Psoas muscle (tissue), 8 donors: ENCODE results near the gene C22orf39. TPM values are rescaled to one million over a fixed set of nuclear protein-coding genes. Genes with fewer than 3 reads are reported as not detected.

ENCODE experiments used
- ATAC-seq, 4 donors: fragments of 200-7000 bp; cut with Tn5 transposase; one replicate each; pipeline ENCODE4 v1.9.1; 2020; ENCODE audit warnings: moderate library complexity in 3 of 4, mild to moderate bottlenecking in 2 of 4
- DNase-seq, 2 donors: peaks; one replicate each; pipeline ENCODE4 v3.0.0-alpha.2; 2020
- H3K27ac ChIP-seq: fragments of 200-600 bp; one replicate; pipeline ENCODE4 v1.8.0; 2022
- H3K27me3 ChIP-seq, 3 donors: fragments of 200-600 bp in 1 of 3; one replicate each; pipeline versions ENCODE4 v1.6.1 to v1.8.0; 2013 to 2022; ENCODE audit warnings: low read length in 2 of 3, mild to moderate bottlenecking in 2 of 3, moderate library complexity in 1 of 3; ENCODE audit not compliant: insufficient read depth in 3 of 3
- H3K36me3 ChIP-seq, 2 donors: fragments of 200-600 bp in 1 of 2; one replicate each; pipeline versions ENCODE4 v1.6.1 to v1.8.0; 2013 to 2022; ENCODE audit warnings: low read depth in 1 of 2, mild to moderate bottlenecking in 1 of 2, moderate library complexity in 1 of 2; ENCODE audit not compliant: insufficient read depth in 1 of 2
- H3K4me1 ChIP-seq: fragments of 200-600 bp; one replicate; pipeline ENCODE4 v1.8.0; 2022
- H3K4me3 ChIP-seq: fragments of 200-600 bp; one replicate; pipeline ENCODE4 v1.8.0; 2022; ENCODE audit warnings: mild to moderate bottlenecking
- H3K9me3 ChIP-seq: fragments of 200-600 bp; one replicate; pipeline ENCODE4 v1.8.0; 2022
- WGBS, 3 donors: extraction: QIAGEN DNeasy Blood & Tissue Kit; methylation state at CpG; one replicate each; pipeline versions ENCODE4 v1.1.6 to v1.1.7; 2013; 5-methylcytosine and 5-hydroxymethylcytosine counted together
- intact Hi-C, 2 donors: fragments of 100-400 bp; cut with DNase I; formaldehyde crosslinking; loops; one replicate each; pipeline versions ENCODE4 v1.11.0 to v1.14.2; 2022
- polyA plus RNA-seq, 3 donors: library from polyadenylated mRNA; stranded (reverse); fragments of 200-250 nt; gene quantifications; one replicate each; pipeline ENCODE4 v1.2.3, GENCODE V29; 2013
- total RNA-seq, 4 donors: library from RNA; stranded (reverse); fragmentation: NEBNext Ultra II Directional in 2 of 4; extraction: Animal tissue kit (Norgen Biotek cat#: 25700) in 2 of 4; gene quantifications; one replicate each; pipeline versions ENCODE4 v1.2.1 to v1.2.4, GENCODE V29; 2021 to 2023
- TF ChIP-seq, protein P1 (sequence below): fragments of 200-600 bp; IDR thresholded peaks from one replicate; pipeline ENCODE4 v1.8.0; 2022; ENCODE audit warnings: antibody characterized with exemption
- donor health status: healthy with polysubstance abuse.
- donor health status: DM: no; HTN: no; CAD: no; lungs with moderate emphysema.
- donor health status: Bipolar disorder and iron deficiency.
- donor health status: healthy.
- donor health status: DM: yes; HTN: yes; CAD: no.
- donor health status: DM: no; HTN: no; CAD: no.
- donor health status: DM: no; HTN: no; CAD: no.
- donor health status: DM: yes; HTN: yes; CAD: no.

Gene C22orf39
- total and polyA plus RNA-seq, 7 donors = 60.9 to 104 (median 88.7) TPM

DNA sequence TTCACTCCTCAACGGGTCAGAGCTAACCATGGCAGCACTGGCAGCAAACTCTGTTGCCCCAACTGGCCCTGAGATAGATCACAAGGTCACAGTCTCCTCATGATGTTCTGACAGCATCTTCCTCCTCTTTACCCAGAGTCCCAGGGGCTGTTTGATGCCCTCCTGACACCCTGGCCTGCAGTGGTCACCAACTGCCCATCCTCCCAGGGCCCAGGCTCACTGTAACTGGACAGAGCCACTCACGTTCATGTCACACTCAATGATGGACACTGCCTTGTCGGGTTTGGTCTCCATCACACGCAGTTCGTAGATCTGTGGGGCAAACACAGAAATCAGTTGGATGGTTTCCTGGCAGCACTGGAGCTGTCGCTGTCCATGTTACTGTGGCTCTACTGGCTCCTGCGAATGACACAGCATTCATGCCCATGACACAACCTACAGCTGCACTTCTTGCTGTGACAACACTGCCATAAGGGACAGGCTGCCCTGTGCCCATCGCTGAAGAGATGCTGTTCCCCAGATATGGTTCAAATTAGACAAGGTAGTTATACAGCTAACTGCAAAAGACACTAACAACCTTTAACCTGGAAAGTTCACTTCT lies 10.4 kb upstream of the C22orf39 start:
- H3K27ac ChIP-seq = no peak overlapping the region

DNA sequence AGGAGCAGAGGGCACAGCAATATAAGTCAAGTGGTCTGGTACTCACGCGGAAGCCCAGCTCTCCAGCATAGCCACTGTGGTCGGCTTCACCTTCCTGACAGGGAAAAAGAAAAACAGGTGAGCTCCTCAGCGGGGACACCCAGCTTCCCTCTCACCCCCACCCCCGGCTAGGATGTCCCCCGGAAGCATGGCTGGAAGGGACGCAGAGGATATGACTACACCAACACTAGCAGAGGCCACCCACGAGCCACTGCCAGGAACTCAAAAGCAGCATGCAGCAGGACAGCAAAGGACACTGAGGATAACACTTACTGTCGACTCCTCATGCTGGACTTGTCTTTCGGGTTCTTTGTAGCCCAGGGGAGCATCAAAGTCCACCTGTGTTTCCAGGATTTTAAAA lies 9.0 kb upstream of the C22orf39 start:
- no peak for DNase-seq
- H3K4me1 ChIP-seq = no peaks in the 10 kb centered on the region
- intact Hi-C loops = loop anchor here in 1 of 2 donors (10.0 kb wide), 1 partner anchor 72 kb away; no protein-coding TSS in a partner anchor
- 88 to 95% (median 93%) methylated on average over 10 of the region's 10 CpGs for WGBS, 3 donors
- no peaks in the 10 kb centered on the region for H3K9me3 ChIP-seq
- TF ChIP-seq, protein P1, sequence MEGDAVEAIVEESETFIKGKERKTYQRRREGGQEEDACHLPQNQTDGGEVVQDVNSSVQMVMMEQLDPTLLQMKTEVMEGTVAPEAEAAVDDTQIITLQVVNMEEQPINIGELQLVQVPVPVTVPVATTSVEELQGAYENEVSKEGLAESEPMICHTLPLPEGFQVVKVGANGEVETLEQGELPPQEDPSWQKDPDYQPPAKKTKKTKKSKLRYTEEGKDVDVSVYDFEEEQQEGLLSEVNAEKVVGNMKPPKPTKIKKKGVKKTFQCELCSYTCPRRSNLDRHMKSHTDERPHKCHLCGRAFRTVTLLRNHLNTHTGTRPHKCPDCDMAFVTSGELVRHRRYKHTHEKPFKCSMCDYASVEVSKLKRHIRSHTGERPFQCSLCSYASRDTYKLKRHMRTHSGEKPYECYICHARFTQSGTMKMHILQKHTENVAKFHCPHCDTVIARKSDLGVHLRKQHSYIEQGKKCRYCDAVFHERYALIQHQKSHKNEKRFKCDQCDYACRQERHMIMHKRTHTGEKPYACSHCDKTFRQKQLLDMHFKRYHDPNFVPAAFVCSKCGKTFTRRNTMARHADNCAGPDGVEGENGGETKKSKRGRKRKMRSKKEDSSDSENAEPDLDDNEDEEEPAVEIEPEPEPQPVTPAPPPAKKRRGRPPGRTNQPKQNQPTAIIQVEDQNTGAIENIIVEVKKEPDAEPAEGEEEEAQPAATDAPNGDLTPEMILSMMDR = no peak
- no peak for ATAC-seq
- H3K27ac ChIP-seq = no peak overlapping the region
- no peak overlapping the region for H3K4me3 ChIP-seq
- H3K36me3 ChIP-seq = peaks cover 32 to 100% of the 10 kb centered on the region in 2 donors
- no peaks in the 10 kb centered on the region for H3K27me3 ChIP-seq

More for the DNA sequence above, 10.4 kb upstream of the C22orf39 start:
- ATAC-seq (no peak), DNase-seq (no peak)
- Histone ChIP-seq H3K4me1 (no peaks in the 10 kb centered on the region), H3K36me3 (peaks cover 27 to 100% of the 10 kb centered on the region in 2 donors), H3K4me3 (no peak overlapping the region), H3K9me3 (no peaks in the 10 kb centered on the region), H3K27me3 (no peaks in the 10 kb centered on the region)
- intact Hi-C loops = loop anchor here in 1 of 2 donors (10.0 kb wide), 1 partner anchor 73 kb away; no protein-coding TSS in a partner anchor
- 92 to 94% (median 94%) methylated on average over 8 of the region's 8 CpGs for WGBS, 3 donors
- TF ChIP-seq, protein P1 = no peak

DNA sequence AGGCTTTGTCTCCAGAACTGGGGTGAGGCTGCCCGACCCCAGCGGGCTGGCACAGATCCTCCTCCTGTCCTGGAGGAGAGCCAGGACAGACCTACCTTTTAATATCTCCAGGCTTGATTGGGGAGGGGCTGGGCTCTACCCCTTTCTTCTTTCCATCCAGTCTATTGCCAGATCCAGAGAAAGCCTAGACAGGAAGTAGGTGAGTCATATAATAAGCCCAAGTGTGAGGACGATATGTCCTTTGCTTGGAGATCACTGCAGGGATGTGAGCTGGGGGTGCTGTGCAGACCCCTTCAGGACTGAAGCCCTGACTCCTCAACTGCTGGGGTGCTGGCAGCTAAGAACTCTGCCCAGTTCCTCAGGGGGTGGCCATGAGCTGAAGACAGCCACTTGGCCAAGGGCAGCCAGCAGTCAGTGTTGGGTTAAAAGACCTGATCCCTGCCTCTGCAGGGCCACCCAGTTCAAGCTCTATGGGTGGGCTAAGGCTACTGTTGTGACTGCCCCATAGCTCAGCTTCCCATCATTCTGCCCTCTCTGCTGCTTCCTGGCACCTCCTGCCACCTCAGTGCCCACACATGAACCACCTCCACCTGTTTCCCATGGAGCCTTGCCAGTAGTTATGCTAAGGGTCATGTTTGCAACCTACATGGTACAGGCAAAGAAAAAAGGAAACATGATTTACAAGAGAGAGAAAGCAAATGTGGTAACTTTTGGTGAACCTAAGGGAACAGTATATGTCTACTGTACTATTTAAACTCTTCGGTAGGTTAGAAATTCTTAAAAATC lies 8.3 kb upstream of the C22orf39 start:
- peak in 3 of 4 donors; percentile 47 to 68 (median 51) for ATAC-seq
- intact Hi-C loops = loop anchor here in 1 of 2 donors (10.0 kb wide), 1 partner anchor 71 kb away; no protein-coding TSS in a partner anchor
- TF ChIP-seq, protein P1 = no peak

DNA sequence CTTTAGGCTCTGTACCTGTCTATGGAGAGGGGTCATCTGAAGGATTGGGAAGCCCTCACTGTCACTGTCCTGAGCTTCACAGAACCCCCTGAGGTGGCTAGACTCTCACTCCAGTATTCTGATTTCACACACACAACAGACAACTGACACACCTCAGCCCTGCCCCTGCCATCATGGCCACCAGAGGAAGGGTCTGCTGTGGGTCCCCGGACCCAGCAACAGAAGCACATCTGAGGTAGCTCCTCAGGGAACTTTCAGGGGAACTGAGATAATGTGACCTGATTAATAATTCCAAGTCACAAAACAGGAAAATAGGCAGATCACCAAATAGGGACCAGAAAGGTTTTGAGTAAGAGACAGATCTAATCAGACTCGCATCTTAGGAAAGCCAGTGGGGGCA lies 7.5 kb upstream of the C22orf39 start:
- intact Hi-C loops = loop anchor here in 1 of 2 donors (10.0 kb wide), 1 partner anchor 70 kb away; no protein-coding TSS in a partner anchor
- DNase-seq (no peak), ATAC-seq (no peak)
- no peak overlapping the region for H3K27ac ChIP-seq
- no peak overlapping the region for H3K4me3 ChIP-seq
- no peaks in the 10 kb centered on the region for H3K9me3 ChIP-seq
- H3K27me3 ChIP-seq = no peaks in the 10 kb centered on the region
- H3K36me3 ChIP-seq = peaks cover 27 to 100% of the 10 kb centered on the region in 2 donors
- 92 to 98% (median 96%) methylated on average over 2 of the region's 2 CpGs for WGBS, 3 donors
- TF ChIP-seq, protein P1 = no peak
- H3K4me1 ChIP-seq = no peaks in the 10 kb centered on the region

More for the DNA sequence above, 8.3 kb upstream of the C22orf39 start:
- no peaks in the 10 kb centered on the region for H3K9me3 ChIP-seq
- no peaks in the 10 kb centered on the region for H3K4me1 ChIP-seq
- H3K27ac ChIP-seq = no peak overlapping the region
- no peaks in the 10 kb centered on the region for H3K27me3 ChIP-seq
- H3K4me3 ChIP-seq = no peak overlapping the region
- peaks cover 28 to 100% of the 10 kb centered on the region in 2 donors for H3K36me3 ChIP-seq
- WGBS, 3 donors = 67 to 81% (median 79%) methylated on average over 4 of the region's 4 CpGs
- no peak for DNase-seq
